Stimulated activated CD8-positive, alpha-beta memory T cell treated with anti-CD3 and anti-CD28 coated beads, Interleukin-4, amount 100 ng/mL, for 1 hour (primary cell): ENCODE results near the gene ARF3.

Source experiments
- DNase-seq, 2 donors: peaks; one replicate each; pipeline ENCODE4 v3.0.0-alpha.2; 2020; ENCODE audit warnings: low read depth in 2 of 2, low spot score in 1 of 2

ARF3 gene

DNA sequence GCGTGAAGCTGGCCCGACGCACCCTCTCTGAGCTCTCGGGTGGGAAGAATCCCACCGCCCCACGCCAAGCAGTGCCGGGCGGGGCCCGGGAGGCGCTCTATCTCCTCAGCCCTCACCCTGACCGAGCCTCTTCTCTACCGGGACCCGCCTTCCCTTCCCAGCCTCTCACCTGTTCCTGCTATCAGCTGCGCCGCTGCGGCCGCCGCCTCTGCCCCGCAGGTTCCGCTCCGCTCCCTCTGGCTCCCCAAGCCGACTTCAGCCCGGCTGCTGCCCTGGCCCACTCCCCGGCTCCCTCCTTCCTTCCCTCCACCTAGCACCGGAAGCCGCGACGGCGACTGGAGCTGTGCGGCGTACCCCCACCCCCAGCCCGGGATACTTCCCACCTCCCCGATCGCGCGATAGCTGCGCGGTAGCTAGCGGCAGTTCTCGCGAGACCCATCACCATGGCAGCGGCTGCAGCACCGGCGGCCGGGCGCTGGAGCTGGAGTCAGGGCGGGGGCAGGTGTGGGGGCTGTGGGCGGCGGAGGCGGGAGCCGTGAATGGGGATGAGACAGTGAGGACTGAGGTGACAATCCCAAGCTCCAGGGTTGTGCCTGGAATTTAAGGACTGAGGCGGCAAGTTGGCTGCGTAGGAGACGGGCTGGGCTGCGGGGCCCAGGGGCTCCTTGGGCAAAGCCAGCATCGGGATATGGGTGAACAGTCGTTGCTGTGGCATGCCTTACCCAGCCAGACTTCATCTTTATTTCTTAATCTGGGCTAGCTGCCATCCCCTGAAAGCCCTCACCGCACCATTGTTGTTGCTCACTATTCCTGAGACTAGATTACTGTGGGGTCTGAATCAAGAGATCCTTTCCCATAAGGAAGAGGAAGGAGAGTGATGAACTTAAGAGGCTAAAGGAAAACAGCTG, at the start of gene ARF3:
ARF3 (minus strand) TSS at position 347 of the 908 bp plus-strand sequence. CDS start 16,392 bp downstream, outside the sequence.
- DNase-seq, result peak; percentile 84 to 91

DNA sequence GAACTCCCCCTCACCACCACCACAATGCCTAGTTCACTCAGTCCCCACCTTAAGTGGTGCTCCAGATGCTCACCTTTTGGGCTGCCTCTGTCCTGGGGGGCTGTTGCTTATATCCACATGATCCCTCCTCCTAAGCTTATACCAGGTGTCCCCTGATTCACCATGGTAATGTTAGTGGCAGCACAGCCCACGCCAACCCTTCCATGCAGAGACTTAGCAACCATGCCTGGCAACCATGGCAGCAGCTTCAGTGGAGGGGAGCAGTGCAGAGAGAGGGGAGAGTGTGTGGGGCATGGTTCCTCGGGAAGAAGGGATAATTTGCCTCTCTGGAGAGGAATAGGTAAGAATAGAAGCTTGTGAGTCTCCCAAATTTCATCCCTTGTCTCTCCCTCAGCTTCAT, 43.1 kb upstream of the ARF3 start:
- no peak for DNase-seq

DNA sequence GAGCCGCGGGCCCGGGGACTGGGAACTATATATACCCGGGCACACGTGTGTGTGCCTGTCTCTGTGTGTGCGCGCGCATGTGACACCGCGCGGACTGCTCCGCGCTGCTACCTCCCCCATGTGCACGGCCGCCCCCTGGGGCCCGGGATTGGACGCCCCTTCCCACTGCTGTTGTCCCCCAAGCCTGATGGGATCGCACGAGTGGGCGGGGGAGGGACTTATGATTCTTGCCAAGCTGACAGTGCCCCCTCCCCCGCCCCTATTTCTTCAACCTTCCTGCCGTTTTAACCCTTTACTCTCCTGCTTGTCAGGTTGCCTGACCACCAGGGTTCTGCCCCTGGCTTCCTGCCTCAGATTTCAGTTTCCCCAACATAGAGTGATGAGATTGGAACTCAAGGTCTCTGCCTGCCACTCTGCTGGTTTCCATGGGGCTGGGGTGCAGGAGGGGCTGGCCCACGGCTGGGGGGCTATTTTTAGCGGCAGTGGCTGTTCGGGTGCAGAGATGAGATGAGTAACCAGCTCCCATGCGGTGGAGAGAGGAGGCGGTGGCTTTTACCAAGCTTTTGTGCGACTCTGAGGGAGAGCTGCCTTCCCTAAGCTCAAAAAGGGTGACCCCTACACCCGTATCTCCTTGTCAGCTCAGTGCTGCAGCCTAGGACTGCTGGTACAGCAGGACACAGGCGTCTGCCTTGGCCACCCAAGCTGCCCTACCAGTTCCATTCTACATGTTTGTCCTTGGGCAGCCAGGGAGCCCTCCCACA, 42.3 kb upstream of the ARF3 start, which contains the start of gene DDN:
DDN (minus strand) TSS at position 5 of the 761 bp plus-strand sequence. CDS start 88 bp downstream, outside the sequence.
- no peak for DNase-seq

DNA sequence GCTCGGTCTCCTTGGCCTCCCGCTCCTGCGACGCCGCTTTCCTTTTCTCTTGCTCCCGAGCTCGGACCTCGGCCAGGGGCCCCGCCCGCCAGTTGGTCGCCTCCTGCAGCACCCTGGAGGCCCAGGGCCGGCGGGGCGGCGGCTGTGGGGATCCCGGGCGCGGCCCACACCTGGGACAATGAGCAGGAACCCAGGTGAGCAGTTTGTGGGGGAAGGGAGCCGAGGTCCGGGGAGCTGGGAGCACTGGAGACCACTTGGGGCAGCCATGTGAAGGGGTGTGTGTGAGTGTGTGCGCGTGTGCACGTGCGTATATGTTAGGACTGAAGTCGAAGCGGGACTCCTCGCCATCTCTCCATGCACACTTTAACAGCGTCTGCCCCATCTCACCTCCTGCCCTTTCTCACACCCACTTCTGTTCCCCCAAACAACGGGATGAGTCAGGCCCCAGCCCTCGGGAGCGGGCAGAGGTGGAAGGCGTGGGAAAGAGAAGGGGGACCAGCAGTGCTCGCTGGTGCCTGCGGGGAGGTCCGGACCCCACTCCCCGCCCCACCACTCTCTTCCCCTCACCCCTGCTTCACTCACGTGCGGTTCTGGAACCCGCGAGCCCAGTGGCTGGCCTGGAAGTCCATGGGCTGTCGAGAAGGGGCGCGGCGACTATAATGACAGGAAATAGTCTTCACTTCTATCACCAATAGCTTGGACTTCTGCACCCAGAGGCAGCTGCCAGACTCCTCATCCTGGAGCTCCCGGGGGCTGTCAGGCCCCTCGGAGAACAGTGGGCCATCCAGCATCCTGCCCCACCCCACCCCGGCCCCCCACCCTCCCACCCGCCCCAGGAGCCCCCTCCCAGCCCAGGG, 41.4 kb upstream of the ARF3 start:
- DNase-seq, result no peak

DNA sequence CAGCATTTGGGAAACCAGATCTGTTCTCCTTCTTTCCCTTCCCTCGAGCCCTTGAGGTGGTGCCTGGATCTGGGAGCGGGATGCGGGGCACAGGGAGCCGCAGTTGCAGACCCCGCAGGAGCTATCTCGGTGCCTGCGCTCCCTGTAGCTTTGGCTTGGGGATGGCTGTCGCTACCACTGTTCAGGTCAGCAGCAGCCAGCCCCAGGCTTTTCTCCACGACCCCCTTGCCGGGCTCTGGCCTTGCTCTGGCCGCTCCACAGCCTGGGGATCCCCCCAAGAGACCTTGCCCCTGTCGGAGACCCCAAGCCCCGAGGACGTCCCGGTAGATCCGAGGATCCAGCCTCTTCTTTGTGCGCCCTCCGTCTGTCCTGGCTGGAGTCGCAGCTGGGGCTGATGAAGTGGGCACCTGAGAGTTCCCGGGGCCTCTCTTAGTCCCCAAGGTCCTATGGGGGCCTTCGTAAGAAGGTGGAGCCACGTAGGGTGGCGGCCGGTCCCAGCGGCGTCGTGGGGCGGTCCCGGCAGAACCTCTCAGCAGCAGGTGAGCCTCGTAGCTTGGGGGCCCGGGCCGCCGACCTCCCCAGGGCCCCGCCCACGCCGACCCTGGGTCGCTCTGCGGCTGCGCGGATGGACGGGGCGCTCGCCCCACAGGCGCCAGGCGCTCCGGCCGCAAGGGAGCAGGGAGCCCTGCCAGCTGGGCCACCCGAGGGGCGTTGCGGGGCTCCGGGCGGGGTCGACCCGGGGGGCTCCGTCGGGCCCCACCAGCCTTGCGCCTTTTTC, 40.6 kb upstream of the ARF3 start:
- DNase-seq, result no peak

DNA sequence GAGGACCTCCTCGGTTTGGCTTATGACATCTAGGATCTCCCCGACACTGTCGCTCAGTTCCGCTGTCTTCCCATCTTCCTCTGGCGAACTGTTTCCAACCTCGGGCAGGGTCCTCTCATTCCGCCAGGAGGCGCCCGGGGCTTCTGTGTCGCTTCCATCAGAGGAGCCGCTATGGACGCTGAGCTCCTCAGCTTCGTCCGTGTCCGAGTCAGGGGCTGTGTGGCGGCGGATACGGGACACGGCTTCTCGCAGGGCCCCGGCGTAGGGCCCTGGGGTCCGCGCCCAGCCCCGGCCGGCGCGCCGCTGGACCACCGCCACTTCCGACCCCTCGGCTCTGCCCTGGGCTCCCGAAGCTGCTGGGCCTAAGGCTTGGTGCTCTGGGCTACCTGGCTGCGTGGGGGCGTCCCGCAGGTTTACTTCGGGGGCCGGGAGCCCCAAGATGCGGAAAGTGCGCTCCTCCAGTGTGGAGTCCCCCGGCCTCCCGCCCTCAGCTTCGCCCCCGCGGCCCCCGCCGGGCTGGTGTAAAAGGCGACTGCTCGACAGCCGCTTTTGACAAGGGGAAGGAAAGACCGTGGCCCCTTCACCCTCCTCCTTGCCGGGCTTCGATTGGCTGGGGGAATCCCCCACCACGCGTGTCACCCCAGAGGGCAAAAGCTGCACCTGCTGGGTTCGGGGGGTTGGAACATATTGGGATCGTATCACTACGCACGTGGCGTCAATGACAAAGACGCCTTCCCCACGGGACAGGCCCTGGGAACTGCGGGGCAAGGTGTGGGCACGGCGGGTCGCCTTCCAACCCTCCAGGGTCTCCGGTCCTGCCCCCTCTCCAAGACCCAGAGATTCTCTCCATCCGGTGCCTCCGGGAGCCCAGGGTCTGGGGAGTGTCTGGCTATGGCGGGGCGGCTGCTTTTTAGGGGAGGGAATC, 39.8 kb upstream of the ARF3 start:
- no peak for DNase-seq

DNA sequence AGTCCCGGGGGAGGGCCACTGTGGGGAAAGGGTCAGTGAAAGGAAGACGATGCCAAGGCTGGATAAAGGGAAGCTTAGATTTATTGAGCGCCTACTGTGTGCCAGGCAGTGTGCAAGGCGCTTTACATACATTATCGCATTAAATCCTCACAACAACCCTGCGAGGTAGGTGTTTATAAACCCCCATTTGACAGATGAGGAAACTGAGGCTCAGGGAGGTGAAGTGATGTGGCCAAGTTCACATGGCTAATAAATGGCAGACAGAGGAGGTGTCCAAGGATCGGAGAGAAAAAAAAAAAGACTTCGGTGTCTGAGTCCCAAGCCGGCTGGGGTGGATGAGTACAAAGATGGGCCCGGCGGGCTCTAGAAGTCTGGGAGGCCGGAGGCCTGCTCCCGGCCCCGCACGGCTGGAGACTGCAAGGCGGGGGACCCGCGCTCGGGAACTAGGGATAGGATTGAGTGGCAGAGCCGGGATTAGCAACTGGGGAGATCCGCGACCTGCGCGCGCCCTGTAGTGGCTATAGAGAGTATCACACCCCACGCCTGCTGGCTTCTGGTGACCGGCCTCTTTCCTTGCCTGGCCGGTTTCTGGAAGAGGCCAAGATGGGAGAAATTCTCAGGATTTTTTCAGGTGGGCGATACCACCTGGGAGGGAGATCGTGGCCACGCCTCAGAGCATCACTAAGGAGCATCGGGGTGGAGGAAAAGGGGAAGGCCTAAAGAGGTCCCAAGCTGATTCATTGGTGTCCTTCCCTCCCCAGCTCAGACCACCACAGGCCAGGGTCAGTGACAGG, 38.0 kb upstream of the ARF3 start:
- no peak for DNase-seq

DNA sequence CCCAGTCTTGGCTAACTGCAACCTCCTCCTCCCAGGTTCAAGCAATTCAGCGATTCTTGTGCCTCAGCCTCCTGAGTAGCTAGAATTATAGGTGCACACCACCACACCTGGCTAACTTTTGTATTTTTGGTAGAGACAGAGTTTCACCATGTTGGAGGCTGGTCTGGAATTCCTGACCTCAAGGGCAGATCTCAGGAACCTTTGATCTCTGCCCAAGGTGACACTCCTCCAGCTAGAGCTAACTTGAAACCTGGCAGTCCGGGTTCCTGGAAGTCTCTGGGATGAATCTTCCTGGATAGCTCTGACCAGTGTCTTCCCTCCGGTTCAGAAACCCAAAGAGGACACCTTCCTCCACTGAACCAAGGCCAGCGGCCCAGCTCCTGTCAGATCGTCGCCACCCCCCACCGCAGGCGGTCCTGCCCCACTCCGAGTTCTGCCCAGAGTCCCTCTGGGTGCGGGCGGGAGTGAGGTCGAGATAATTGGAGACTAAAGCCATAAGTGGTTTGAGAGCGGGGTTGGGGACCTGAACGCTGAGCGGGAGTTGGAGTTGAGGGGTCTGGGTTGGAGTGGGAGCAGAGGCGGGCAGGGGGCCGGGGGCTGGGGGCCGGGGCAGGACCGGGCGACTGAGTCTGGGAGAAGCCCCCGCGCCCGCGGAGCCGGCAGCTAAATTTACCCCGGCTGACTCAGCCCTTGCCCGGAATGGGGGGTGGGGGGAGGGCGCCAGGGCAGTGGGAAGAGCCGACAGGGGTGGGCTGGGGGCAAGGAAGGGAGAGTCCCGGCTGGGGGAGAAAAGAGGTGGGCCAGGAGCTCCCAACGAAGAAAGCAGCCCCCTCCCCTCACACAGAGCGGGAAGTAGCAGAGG, 37.2 kb upstream of the ARF3 start:
- DNase-seq, result no peak

DNA sequence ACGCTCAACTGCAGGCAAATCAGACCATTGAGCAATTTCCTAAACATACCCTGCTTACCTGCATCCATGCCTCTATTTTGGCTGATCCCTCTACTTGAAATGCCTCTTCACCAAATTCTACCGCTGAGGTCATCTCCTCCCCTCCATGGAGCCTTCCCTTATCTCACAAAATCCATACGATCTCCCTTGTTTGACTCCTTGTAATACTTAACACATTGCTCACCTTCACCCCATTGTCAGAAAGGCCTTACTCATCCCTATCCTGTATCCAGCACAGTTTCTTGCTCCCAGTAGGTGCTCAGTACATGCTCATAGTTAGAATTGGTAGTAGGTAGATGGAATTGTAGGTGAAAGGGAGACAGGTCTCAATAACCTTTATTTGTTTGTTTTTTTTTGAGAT, 36.5 kb upstream of the ARF3 start:
- no peak for DNase-seq

DNA sequence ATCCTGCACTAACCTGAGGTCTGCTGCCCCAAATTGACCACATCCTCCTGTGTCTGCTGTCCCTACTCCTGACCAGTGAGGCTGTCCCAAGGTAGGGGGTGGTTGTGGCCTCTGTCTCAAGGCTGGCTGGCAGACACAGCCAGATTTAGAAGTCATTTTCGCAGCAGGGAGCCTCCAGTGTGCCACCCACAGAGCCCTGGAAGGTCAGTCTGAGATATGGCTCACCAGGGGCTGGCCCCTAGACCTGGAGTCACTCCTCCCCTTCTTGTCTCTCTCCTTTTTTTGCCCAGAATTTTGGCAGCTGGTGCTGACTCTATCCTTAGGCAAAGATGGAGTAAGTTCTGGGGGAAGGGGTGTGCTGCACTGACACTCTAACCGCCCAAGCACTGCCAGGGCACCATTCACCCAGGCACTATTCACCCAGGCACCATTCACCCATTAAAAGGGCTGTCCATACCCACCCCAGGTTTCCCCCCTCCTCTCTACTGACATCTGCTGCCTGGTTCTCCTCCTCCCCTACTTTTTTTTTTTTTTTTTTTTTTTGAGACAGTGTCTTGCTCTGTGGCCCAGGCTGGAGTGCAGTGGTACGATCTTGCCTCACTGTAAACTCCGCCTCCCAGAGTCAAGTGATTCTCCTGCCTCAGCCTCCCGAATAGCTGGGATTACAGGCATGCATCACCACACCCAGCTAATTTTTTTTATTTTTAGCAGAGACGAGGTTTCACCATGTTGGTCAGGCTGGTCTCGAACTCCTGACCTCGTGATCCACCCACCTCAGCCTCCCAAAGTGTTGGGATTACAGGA, 34.2 kb upstream of the ARF3 start:
- no peak for DNase-seq

DNA sequence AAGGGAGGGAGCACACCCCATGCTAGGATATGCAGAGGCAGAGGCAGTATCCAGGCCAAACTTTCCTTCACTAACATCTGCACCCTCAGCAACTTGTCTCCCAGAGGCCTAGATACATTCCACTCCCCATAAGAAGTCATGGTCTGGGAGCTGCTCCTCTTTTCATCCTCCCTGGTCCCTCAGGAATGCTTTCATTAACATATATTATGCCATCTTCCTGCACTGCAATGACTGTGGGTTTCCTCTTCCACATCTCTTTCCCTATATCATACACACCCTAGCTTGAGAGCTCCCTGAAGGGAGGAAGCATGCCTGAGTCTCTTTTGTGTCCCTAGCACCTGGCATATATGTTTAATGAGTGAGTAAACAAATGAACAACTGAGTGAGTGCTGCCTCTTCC, 33.3 kb upstream of the ARF3 start:
- no peak for DNase-seq

DNA sequence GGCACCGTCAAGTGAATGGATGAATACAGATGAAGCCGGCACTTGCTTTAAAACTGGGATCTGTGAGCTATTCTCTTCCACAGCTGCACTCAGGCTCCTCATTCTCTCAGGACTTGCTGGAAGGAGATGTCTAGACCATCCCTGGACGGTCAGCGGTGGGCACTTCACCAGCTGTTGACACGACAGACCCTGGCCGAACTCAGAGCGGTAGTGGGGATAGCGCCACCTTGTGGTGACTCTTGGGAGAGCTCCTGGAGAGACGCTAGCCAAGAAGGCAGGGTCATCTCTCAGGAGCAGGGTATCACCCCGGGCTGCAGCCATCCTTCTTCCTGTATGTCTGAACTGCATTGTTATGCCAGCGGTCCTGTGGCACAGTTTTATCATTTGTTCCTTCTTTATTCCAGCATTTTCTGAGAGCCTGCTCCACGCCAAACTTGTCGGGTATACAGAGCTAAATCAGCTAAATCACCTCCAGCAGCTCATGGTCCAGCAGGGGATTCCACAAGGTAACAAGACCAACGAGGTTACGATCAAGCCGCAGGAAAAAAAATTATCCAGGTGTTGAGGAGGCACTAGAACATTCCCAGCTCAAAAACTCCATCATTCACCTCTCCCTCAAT, 30.9 kb upstream of the ARF3 start:
- peak in 1 of 2 donors; percentile 57 for DNase-seq

DNA sequence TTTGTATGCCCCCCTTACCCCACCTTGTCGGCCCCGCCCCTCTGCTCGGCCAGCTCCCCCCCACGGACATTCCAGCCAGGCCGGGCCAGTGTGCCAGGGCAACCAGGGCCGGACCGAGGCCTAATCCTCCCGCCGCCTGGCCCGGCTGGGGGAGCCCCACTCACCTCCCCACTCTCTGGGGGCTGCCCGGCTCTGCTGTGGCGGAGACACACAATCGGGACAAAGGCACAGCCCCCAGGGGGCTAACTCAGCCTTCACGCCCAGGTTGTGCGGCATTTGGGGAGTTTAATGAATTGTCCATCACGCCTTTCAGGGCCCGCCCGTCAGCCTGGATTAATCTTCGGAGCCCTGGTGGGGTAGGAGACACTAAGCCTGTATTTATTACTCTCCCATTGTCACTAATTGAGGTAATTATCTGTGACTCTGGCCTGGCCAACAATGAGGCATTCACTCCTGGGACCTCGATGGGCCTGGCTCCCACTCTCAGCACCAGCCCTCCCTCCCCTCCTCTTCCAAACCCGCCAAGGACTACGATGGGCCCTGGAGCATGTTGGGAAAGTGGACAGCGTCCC, 29.5 kb upstream of the ARF3 start:
- DNase-seq, result no peak

DNA sequence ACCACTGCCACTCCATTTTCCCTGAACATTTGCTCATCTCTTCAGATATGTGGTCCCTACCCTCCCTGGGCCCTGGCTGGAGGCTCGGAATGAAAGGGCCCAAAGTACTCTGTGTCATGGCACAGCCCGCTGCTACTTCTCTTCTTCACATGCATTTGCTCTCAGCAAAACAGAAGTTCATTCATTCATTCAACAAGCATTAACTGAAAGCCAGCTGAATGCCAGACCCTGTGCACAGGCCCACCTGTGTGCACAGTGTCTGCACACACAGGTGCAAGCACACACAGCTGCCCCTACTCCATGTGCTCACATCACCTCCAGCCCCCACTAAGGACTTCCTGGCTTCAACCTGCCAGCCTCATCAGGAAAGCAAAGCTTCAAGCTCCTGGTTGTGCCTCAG, 28.6 kb upstream of the ARF3 start:
- DNase-seq, result no peak

DNA sequence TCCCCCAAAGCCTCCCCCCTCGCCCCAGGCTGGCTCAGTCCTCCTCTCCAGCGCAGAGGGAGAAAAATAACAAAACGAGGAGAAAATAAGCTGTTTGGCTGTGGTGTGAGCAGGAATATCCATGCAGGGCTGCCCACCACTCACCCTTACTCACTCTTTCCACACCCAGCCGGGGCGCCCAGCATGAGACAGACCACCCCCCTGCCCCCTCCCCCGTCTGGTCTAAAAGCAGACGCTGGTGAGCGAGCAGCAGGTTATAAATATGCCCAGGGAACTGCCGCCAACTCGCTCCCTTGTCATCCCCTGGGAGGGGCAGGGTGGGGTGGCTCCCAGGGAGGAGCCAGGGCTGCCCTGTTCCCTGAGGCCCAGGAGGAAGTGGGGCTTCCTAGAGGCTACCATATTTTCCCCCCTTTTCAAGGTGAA, 28.2 kb upstream of the ARF3 start:
- no peak for DNase-seq
